ENCODE measurements around the gene CROCC2.

Gene CROCC2

DNA sequence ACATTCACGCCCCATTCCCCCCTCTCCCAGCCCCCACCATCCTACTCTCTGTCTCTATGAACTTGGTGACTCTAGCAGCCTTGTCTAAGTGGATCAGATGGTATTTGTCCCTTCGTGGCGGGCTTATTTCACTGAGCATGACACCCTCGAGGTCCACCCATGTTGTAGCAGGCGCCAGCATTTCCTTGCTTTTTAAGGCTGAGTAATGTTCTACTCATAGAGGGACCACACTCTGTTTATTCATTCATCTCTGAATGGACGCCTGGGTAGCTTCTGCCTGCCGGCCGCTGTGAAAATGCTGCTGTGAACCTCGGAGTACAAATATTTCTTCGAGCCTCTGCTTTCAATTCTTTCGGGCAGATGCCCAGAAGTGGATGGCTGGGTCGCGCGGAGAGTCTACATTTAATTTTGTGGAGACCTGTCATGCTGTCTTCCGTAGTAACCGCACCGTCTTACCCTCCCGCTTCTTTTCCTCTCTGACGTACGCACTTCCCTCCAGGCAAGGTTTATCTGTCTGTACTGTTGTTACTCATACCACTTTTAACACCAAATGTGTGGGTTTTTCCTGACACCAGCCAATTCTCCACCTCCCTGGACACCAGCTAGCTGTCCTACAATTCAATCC, 5.6 kb downstream of the CROCC2 start:
- DNase-seq = no peak

DNA sequence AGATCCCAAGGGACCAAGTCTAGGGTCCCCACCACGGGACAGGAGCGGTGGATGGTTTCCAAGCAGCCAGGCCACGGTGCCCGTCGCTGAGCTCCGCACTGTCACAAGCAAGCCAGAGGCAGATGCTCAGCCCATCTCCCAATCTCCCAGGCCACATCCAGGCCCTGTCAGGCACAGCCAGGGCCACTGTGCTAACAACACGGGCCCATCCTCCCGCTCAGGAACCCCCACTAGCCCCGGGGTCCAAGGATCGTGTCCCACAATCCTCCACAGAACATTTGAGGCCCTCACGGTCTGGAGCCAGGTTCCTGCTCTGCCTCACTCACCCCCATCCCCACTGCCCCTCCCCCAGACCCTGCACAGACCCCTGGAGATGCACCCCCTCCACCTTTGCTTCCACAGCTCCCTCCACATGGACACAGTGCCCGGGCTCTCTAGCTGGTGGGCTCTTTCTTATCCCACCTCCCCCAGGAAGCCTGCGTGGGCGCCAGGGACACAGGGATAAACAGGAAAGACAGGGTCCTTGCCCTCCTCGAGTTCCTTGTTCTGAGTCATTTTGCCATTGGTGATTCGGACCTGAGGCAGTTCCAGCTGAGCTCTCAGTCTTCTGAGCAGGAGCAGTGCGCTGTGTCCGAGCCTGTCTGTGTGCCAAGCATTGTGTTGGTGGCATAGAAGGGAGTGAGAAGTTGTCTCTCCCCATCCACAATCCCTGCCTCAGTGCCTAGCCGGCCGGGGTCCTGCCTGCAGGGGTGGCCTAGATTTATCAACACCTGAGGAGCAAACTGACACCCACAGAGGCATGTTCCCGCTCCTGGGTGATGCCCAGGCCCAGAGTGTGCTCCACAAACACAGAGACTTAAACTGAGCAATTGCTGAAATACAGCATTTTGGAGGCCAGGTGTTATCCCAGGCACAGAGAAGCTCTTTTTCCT, 7.0 kb downstream of the CROCC2 start:
- DNase-seq = peak; percentile 76

DNA sequence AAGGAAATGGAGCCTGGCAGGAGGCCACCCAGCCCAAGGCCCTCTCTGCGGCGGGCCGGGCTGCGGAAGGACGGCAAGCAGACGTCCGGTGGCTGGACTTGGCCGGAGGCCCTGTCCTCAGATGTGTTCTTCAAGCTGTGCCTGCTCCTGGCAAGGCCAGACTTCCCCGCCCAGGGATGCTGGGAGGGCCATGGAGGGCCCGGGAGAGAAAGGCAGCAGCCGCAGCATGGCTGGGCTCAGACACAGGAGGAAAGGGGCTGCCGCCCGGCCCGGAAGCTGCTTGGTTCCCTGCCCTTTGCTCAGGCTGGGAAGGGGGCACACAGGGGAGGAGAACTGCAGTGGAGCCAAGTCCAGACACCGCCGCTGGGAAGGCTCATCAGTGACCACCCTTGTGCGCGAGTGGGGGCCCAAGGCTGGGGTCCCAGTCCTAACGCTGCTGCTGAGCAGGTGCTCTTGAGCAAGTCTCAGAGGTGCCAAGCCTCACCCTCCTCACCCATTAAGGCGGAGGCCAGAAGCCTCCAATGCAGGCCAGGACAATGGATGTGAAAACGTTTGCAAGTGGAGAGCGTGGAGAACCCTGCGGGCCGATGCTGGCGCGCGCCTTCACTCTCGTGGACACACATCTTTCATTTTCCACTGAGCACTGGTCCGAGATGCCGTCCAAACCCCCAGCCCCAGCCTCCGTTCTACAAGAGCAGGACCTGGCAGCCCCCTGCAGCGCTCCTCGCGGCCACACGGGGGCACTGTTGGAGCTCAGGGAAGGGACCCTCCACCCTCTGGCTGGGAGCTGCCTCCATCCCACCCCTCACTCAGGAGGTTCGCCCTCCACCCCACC, 7.9 kb downstream of the CROCC2 start:
- peak; percentile 80 for DNase-seq

DNA sequence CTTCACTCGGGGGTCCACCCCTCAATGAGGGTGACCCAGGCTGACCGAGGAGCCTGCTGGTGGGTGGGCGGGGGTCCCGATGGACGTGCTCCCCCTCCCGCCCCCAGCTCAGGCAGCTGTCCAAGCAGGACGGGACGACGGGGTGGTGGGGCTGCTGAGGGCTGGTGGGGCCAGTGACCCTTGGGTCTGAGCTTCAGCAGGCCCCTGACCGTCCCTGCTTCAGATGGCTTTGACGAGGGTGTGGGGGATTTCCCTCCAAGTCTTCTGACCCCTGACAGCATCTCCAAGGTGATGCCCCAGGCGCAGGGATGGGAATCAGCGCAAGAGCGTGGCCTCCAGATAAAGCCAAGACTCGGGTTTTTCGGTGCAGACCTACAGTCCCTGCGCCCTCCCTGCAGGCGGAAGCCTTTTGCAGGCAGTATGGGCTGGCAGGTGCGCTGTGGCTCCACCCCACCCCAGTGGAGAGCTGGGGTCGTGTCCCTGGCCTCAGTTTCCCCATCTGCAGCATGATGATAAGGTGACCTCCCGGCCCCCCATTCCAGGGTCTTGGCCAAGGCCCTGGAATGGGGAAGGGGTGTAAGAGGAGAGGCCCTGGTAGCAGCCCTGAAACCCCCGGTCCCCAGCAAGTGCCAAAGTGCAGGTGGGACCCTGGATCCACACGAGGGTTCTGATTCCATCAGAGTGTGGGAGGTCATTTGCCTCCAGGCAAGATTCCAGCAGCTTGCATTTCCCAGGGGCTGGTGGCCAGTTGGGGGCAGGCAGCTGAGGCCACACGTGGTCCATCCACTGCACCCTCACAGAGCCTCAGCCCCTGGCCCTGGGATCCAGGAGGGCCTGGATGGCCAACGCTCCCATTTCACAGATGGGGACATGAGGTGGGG, 8.7 kb downstream of the CROCC2 start:
- DNase-seq = no peak

DNA sequence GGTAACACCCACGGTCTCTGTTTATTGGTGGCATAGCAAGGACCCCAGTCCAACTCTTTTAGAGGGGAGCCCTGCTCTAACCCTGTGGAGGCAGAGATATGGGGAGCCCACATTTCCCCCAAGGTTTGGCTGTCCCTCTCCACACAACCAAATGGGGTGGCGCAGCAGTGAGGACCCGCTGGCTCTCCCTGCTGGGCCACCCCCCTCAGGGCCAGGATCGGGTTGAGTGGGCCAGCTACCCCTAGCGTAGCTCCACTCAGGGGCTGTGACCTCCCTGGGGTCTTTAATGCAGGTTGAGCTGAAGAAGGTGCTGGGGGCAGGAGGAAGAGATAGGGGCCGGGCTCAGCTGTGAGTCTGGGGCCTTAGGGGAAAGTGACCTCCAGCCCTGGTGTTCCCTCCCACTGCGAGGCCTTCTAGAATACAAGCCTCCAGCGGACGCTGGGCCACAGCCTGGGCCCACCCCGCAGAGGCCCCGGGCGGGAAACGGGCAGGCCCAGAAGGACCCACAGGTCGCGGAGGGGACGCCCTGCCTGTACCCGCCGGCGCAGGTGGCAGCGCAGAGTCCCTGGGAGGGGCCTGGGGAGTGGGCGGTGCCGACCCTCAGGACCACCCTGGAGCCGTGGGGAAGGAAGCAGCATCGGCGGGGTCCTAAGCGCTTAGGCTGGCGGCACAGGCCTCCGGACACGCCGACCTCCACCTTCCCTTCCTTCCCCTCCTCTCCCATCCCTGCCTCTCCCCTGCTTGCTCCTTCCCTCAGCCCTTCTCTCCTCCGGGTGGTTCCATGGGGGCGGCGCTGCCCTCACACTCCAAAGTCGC, 9.6 kb downstream of the CROCC2 start:
- peak; percentile 47 for DNase-seq

DNA sequence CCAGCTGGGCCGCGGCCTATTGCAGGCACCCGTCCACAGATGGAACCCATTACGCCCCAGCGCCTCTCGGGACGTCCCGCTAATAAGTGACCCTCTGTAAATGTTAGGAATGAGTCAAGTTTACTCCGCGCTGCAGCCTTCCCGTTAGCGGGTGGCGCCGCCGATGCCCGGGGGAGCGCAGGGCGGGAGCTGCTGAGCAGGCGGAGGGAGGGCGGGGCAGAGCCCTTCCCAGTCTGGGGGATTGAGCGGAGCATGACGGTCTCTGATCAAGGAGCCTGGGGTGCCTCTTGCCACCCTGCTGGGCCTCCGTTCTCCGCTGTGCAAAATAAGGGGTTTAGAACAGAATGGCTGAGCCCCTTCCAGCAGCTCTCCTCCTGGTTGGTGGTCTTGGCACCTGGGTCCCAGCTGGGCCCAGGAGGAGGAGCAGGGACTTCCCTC, 10.5 kb downstream of the CROCC2 start:
- DNase-seq = peak; percentile 74

DNA sequence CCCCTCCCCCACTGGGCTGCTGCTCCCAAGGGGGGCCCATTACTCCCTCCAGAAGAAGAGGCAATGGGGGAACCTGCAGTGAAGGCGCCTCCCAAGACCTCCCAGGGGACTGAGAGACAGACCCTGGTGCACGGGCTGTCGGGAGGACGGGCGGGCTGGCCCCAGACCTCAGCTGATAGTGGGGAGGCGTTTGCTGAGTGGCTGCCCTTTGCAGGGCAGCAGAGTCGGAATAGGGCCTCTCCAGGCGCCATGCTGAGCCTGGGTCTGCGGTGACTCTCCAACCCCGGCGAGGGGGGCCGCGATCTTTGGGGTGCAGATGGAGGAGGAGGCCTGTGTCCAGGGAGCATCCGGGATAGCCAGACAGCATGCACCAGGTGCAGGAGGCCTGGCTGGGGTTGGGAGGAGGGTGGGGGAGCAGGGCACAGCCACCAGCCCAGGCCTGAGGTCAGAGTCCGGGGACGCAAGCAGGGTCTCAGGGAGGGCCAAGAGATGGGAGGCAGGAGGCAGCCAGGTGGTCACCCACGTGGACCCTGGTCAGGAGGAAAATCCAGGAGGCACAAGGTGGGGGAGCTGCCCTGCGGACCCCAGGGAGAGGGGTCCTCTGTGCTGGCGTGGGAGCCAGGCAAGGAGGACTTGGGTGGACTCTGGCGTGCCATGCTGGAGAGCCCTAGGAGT, 11.0 kb downstream of the CROCC2 start:
- peak; percentile 53 for DNase-seq

DNA sequence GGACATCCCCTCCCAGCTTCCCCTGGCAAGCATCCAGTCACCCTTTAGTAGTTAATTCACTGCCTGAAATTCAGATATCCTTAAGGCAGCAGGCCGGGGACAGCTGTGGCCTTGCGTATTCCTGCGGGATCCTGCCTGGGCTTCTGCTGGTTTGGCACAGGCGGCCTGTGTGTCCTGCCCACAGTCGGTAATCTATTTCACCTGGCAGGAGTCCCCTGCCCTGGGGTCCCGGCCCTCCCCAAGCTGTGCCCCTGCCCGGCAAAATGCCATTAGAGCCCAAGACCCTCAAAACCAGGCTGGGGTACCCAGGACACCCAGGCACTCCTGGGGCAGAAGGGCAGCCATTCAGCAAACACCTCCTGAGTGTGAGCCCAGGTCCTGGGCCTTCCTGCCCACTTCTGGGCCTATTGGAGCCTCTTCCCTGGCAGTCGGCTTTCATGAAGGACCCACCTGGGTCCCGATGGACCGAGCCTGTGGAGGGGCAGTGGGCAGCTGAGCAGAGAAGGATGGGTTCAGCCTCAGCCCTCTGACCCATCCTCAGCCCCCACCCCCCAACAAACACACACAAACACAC, 11.6 kb downstream of the CROCC2 start:
- no peak for DNase-seq

DNA sequence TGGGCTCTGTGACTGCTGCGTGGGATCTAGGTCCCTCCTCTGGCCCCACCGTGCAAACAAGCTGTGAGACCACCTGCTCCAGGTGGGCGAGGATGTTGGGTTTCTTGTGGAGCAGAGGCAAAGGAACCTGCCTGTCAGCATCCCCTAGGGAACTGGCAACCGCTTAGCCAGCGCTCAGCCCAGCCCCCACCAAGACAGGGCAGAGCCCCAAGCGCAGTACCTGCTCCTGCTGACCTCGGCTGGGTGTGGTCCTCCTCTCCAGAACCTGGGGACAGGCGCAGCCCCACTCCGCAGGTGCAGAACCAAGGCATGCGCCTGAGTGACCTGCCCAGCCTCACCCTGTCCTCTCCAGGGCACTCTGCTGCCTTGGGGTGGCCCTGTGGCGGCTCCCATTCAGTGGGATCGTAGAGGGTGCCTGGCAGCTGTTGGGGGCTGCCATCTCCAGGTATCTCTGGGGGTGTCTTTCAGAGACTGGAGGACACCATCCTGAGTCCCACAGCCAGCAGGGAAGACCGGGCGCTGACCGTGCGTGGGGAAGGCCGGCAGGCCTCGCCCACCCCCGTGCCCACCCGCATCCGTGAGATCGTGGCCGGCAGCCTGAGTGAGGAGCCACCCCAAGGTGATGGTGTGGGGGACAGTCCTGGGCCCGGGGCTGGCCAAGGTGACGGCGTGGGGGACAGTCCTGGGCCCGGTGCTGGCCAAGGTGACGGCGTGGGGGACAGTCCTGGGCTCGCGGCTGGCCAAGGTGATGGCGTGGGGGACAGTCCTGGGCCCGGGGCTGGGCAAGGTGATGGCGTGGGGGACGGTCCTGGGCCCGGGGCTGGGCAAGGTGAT, 12.3 kb downstream of the CROCC2 start:
- DNase-seq = peak; percentile 51

DNA sequence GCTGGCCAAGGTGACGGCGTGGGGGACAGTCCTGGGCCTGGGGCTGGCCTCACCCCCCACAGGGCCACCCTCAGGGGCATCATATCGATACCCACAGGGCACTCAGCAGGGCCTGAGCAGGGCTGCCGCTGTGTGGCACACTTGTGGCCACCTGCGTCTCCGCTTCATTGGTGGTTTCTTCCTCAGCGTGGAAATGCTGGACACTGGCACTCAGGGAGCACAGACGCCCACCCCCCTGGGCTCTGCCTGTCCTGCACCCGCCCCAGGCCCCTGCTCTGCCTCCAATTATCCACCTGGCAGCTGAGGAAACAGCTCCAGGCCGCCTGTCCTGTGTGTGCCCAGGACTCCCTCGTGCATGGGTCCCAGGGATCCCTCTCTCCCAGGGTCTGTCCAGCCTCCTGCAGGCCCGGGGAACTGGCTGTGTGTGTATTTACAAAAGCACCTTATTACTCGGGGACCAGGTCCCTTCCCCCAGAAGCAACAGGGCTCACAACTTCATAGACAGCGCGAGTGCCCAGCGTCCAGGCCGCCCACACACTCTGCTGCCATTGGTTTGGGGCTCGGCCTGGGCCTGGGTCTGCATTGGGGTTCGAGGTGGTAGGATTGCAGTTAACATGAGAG, 13.1 kb downstream of the CROCC2 start:
- peak; percentile 47 for DNase-seq

DNA sequence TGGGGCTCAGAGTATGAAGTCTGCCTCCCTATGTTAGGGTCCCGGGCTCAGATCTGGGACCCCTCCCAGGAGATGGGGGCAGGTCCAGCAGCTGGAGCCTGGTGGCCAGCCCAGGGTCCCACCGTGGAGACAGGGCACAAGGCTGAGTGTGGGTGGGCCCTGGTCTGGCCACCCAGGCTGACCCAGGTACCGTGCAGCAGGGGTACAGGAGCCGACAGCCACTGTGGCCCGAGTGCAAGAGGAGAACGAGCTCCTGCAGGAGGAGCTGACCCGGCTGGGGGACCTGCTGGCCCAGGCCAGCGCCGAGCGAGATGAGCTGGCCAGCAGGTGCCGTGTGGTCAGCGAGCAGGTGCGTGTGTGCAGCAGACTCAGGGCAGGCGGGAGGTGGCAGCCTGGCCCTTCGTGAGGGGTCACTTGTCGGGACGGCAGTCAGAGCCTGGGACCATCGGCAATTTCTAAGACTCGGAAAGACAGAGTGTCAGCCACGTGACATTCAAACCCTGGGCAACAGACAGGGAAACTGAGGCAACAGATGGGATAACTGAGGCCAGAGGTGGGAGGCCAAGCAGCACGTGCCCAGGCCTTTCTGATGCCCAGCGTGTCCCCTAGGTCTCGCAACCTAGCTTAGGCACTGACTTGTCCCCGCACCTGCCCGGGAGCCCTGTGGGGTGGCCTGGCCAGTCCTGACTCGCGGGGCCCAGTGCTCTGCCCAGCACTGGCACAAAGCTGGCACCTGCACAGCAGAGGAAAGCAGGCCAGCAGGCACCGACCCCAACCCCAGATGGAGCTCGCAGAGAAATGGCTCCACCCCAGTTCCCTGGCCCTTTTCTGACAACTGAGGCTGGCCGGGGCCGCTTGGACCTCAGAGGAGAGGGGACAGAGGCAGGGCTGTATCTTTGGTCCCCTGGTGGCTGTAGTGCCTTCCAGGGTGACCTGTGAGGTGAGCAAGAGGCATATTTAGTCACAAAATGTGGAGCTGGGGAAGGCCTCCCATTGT, 13.9 kb downstream of the CROCC2 start:
- peak; percentile 51 for DNase-seq

DNA sequence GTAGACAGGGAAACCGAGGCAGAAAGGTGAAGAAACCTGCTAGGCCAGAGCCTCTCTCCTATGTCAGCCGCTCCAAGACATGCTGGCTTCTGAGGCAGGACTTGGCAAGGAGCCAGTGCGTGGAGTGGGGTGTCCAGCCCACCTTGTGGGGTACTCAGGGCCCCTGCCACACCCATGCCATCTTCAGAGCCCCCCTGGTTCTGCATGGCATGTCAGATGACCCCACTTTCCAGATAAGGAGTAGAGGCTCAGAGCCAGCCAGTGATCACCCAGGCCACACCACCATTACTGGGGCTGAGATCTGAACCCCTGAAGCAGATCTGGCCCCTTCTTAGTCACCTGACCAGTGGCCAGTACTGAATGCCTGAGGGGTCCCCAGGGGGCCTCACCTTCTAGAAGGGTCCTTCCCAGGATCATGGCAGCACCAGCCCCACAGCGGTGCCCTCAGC, 14.7 kb downstream of the CROCC2 start:
- peak; percentile 41 for DNase-seq

DNA sequence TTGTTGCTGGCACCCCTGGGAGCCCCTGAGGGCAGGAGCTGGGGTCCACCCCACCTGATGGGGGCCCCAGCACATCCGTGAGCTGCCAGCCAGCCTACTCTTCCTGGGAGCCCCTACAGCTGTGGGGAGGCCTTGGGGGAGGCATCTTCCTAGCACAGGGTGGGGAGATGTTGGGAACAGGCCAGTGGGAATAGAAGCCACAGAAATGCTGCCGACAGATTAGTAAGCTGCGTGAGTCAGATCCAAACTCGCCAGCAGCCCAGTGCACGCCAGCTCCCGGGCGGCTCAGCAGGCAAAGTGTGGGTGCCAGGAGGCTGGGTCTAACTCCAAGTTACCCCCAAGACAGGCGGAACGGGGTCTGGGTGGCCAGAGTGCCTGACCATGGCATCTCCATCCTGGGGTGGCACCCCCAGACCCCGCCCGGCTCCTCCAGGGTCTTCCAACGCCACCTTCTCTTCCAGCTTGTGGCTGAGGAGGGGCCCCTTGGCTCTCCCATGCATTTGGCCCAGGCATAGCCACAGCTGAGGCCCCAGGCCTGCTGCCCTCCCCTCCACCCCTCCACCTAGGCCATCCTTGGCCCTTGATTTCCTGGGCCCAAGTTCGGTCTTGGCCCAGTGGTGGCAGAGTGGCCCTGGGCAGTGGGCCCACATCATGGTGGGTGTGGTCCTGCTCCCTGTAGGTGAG, 15.3 kb downstream of the CROCC2 start:
- DNase-seq = peak; percentile 23

DNA sequence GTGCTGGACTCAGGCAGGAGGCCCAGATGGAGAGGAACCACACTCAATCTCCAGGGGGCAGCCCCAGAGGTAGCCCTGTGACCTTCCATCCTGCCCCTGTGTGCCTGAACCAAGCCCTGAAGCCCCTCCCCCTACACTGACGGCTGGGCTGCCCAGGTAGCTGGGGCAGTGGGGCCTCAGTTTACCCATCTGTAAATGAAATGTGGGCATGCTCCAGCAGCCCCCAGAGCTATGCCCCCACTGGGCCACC, 15.8 kb downstream of the CROCC2 start:
- DNase-seq = peak; percentile 35

DNA sequence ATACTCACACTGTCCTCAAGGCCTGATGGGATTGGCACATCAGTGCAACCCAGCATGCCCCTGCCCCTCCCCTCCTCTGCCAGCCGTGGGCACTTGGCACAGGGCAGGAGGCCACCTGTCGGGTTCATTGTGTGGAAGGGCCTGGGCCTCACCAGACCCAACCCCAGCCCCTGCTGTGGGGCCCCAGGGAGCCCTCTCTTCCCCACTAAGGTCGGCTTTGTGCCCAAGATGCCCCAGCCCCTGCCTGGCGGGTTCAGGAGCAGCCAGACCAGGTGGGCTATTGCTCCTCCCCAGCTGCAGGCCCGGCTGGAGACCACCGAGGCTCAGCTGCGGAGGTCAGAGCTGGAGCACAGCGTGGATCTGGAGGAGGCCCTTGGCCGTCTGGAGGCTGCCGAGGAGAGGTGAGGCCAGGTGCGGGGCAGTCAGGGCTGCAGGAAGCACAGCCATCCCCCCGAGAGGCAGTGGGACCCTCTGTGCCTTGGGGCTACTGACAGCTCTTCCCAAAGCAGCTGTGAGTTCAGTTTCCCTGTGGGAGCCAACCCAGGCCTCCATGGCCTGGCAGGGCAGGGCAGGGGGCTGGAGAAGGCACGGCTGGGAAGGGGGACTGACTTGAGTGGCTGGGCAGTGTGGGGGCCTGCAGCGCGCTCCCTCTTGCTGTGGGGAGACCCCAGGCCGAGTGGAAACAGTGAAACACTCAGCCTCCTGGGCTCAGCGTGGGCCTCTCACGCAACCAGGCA, 16.3 kb downstream of the CROCC2 start:
- DNase-seq = peak; percentile 30

DNA sequence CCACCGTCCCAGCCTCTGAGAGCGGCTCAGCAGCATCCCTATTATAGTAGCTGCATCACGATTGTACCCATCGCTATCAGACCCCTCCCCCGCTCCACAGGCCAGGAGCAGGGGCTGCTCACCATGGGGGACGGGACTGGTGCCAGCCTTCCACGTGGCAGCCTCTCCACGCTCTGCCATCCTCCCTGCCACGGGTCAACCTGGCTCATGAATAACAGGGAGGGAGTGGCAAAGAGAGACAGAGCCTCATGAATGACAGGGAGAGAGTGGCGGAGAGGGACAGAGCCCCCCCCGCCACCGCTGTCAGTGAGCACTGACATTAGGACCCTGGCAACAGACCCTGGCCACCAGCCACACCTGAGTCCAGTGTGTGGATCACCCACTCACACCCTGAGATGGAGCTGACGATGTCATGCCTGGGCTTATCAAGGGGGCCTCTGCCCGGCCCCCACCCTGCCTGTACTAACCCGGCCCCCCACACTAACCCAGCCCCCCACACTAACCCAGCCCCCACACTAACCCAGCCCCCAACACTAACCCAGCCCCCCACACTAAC, 16.9 kb downstream of the CROCC2 start:
- peak; percentile 31 for DNase-seq

Data from islet precursor cell (in vitro differentiated cells).